H1 (cell line): Measurements from ENCODE around the gene COL12A1. TPM values are rescaled to one million over a fixed set of nuclear protein-coding genes. Genes with fewer than 3 reads are reported as not detected.

Experiments
- CTCF ChIA-PET: fragments of 300-600 bp; sonication (Branson Sonifier 250); formaldehyde crosslinking; loops from one replicate; lab custom pipeline; 2021; ENCODE audit not compliant: partially characterized antibody; lab: Charles Lee
- POLR2A ChIA-PET: fragments of 300-600 bp; sonication (Branson Sonifier 250); formaldehyde crosslinking; loops from one replicate; lab custom pipeline; 2021; ENCODE audit warnings: inconsistent platforms; ENCODE audit not compliant: partially characterized antibody; lab: Charles Lee
- DNase-seq, 2 experiments: peaks; one replicate each; pipeline versions ENCODE4 v3.0.0 to v3.0.0-alpha.2; 2010 to 2022; ENCODE audit warnings: low spot score in 2 of 2, low read depth in 1 of 2, mixed read lengths in 1 of 2
- FAIRE-seq: peaks from 2 replicates; lab custom pipeline; 2011; peaks lifted over from hg19 to GRCh38; lab: Jason Lieb, UNC
- H2AFZ ChIP-seq: 2 replicates; pipeline ENCODE4 v1.8.1; 2012; ENCODE audit warnings: low read length, inconsistent platforms
- H2AK5ac ChIP-seq: 2 replicates; pipeline ENCODE4 v1.6.1; 2013; ENCODE audit warnings: low read depth, low read length
- H2BK120ac ChIP-seq: replicated peaks from 2 replicates; pipeline ENCODE3; 2013; ENCODE audit warnings: low read depth, low read length, inconsistent platforms
- H2BK12ac ChIP-seq: 2 replicates; pipeline ENCODE4 v1.6.1; 2013; ENCODE audit warnings: low read depth, low read length
- H2BK15ac ChIP-seq: 2 replicates; pipeline ENCODE4 v1.6.1; 2013; ENCODE audit warnings: low read length
- H2BK20ac ChIP-seq: 2 replicates; pipeline ENCODE4 v1.6.1; 2013; ENCODE audit warnings: low read length
- H2BK5ac ChIP-seq: 2 replicates; pipeline ENCODE4 v1.6.1; 2013; ENCODE audit warnings: low read depth, low read length
- H3K14ac ChIP-seq: 2 replicates; pipeline ENCODE4 v1.6.1; 2013; ENCODE audit warnings: inconsistent platforms; ENCODE audit not compliant: insufficient read length
- H3K18ac ChIP-seq: 2 replicates; pipeline ENCODE4 v1.6.1; 2013; ENCODE audit warnings: low read length; ENCODE audit errors: extremely low read depth
- H3K23ac ChIP-seq: 2 replicates; pipeline ENCODE4 v1.6.1; 2013; ENCODE audit warnings: inconsistent platforms; ENCODE audit not compliant: insufficient read length
- H3K23me2 ChIP-seq: 2 replicates; pipeline ENCODE4 v1.6.1; 2013; ENCODE audit warnings: low read depth, low read length
- H3K27ac ChIP-seq: 2 replicates; pipeline ENCODE4 v1.6.1; 2011; ENCODE audit warnings: low read depth, low read length, inconsistent platforms
- H3K27me3 ChIP-seq, 4 experiments: replicated peaks in 1 of 4; 1 replicate in 1 of 4; 2 replicates in 3 of 4; pipeline versions ENCODE4 v1.6.1 to v1.8.1; 2011 to 2013; ENCODE audit warnings: low read length in 3 of 4, mild to moderate bottlenecking in 3 of 4, inconsistent platforms in 2 of 4, mixed read lengths in 2 of 4, moderate library complexity in 1 of 4; ENCODE audit not compliant: control insufficient read depth in 3 of 4, insufficient read depth in 3 of 4; ENCODE audit errors: extremely low read depth in 1 of 4
- H3K36me3 ChIP-seq, 4 experiments: 2 replicates each; pipeline versions ENCODE4 v1.6.1 to v1.8.1; 2011 to 2013; ENCODE audit warnings: mild to moderate bottlenecking in 4 of 4, low read length in 3 of 4, moderate library complexity in 2 of 4, control low read depth in 1 of 4, inconsistent platforms in 1 of 4; ENCODE audit not compliant: insufficient read depth in 4 of 4, control insufficient read depth in 2 of 4
- H3K4ac ChIP-seq: replicated peaks from 2 replicates; pipeline ENCODE3; 2013; ENCODE audit warnings: low read length, low read depth, mixed read lengths, inconsistent platforms; ENCODE audit not compliant: insufficient read length
- H3K4me1 ChIP-seq, 4 experiments: replicated peaks in 1 of 4; 1 replicate in 1 of 4; 2 replicates in 3 of 4; pipeline versions ENCODE4 v1.6.1 to v1.8.1; 2011 to 2013; ENCODE audit warnings: low read length in 3 of 4, inconsistent platforms in 2 of 4, mixed read lengths in 1 of 4; ENCODE audit not compliant: insufficient read depth in 4 of 4, control insufficient read depth in 3 of 4
- H3K4me2 ChIP-seq, 2 experiments: 2 replicates each; pipeline versions ENCODE4 v1.6.1 to v1.8.1; 2011 to 2013; ENCODE audit warnings: low read depth in 2 of 2, low read length in 2 of 2, control low read depth in 1 of 2, inconsistent platforms in 1 of 2, mild to moderate bottlenecking in 1 of 2; ENCODE audit not compliant: insufficient read depth in 1 of 2
- H3K4me3 ChIP-seq, 4 experiments: fragments of 200-600, 300-600 bp in 1 of 4; sonication (generic), shearing (Covaris generic), sonication (Bioruptor Twin) in 1 of 4; 2 replicates each; pipeline versions ENCODE4 v1.5.1 to v1.8.1; 2011 to 2016; ENCODE audit warnings: low read length in 4 of 4, low read depth in 3 of 4, control low read depth in 2 of 4, inconsistent platforms in 2 of 4, mild to moderate bottlenecking in 2 of 4, mixed read lengths in 1 of 4, moderate library complexity in 1 of 4; ENCODE audit not compliant: insufficient read depth in 2 of 4; ENCODE audit errors: extremely low read depth in 1 of 4
- H3K56ac ChIP-seq: replicated peaks from 2 replicates; pipeline ENCODE3; 2013; ENCODE audit warnings: low read depth, mild to moderate bottlenecking, mixed read lengths, low read length, inconsistent platforms; ENCODE audit not compliant: insufficient read length
- H3K79me1 ChIP-seq: 2 replicates; pipeline ENCODE4 v1.6.1; 2013; ENCODE audit warnings: low read depth, low read length, control low read depth
- H3K79me2 ChIP-seq, 2 experiments: 2 replicates each; pipeline versions ENCODE4 v1.6.1 to v1.8.1; 2012 to 2013; ENCODE audit warnings: low read length in 2 of 2, mild to moderate bottlenecking in 2 of 2, inconsistent platforms in 1 of 2; ENCODE audit not compliant: insufficient read depth in 2 of 2, control insufficient read depth in 1 of 2
- H3K9ac ChIP-seq, 4 experiments: replicated peaks in 1 of 4; 1 replicate in 1 of 4; 2 replicates in 3 of 4; pipeline versions ENCODE4 v1.6.1 to v1.8.1; 2011 to 2013; ENCODE audit warnings: low read depth in 3 of 4, low read length in 3 of 4, control low read depth in 2 of 4, mild to moderate bottlenecking in 2 of 4, moderate library complexity in 2 of 4, inconsistent platforms in 1 of 4; ENCODE audit errors: extremely low read depth in 1 of 4
- H3K9me3 ChIP-seq, 2 experiments: 2 replicates each; pipeline versions ENCODE4 v1.6.1 to v1.8.1; 2012 to 2013; ENCODE audit warnings: mild to moderate bottlenecking in 2 of 2, moderate library complexity in 2 of 2, control low read depth in 1 of 2, inconsistent platforms in 1 of 2, low read depth in 1 of 2, low read length in 1 of 2, mixed read lengths in 1 of 2; ENCODE audit not compliant: insufficient read depth in 2 of 2
- H4K20me1 ChIP-seq, 2 experiments: replicated peaks in 1 of 2; 2 replicates each; pipeline versions ENCODE3 to v1.8.1; 2011 to 2013; ENCODE audit warnings: inconsistent platforms in 2 of 2, low read length in 2 of 2, mild to moderate bottlenecking in 1 of 2; ENCODE audit not compliant: insufficient read depth in 2 of 2, control insufficient read depth in 1 of 2
- H4K5ac ChIP-seq: 2 replicates; pipeline ENCODE4 v1.6.1; 2013; ENCODE audit warnings: low read length, low read depth, mixed read lengths, inconsistent platforms; ENCODE audit not compliant: insufficient read length
- H4K8ac ChIP-seq: 2 replicates; pipeline ENCODE4 v1.8.0; 2013; ENCODE audit warnings: mild to moderate bottlenecking, moderate library complexity, low read length, inconsistent platforms; ENCODE audit not compliant: insufficient read depth; ENCODE audit errors: extremely low read depth
- H4K91ac ChIP-seq: replicated peaks from 2 replicates; pipeline ENCODE3; 2013; ENCODE audit warnings: low read length, mixed read lengths, inconsistent platforms; ENCODE audit not compliant: insufficient read length
- BACH1 ChIP-seq: IDR thresholded peaks from 2 replicates; pipeline ENCODE4 v1.6.1; 2012; ENCODE audit warnings: low read length, improper control_type of control experiment
- HDAC6 ChIP-seq: IDR thresholded peaks from one replicate; pipeline ENCODE4 v1.7.1; 2012; ENCODE audit warnings: low read depth, mild to moderate bottlenecking, inconsistent platforms, low read length, moderate library complexity
- KDM1A ChIP-seq: fragments of 200-600, 300-600 bp; sonication (generic); IDR thresholded peaks from 2 replicates; pipeline ENCODE4 v1.7.1; 2016; ENCODE audit warnings: mild to moderate bottlenecking, low read length, borderline replicate concordance
- KDM4A ChIP-seq: IDR thresholded peaks from one replicate; pipeline ENCODE4 v1.7.1; 2012; ENCODE audit warnings: low read depth, mild to moderate bottlenecking, moderate library complexity, low read length, inconsistent platforms; ENCODE audit not compliant: severe bottlenecking
- NRF1 ChIP-seq: IDR thresholded peaks from 2 replicates; pipeline ENCODE4 v1.6.1; 2011; ENCODE audit warnings: mild to moderate bottlenecking, low read depth, low read length, improper control_type of control experiment
- RNF2 ChIP-seq: fragments of 200-900, 300-1000 bp; sonication (generic); IDR thresholded peaks from 2 replicates; pipeline ENCODE4 v1.7.1; 2016; ENCODE audit warnings: borderline replicate concordance, low read depth, mild to moderate bottlenecking, antibody characterized with exemption, low read length; ENCODE audit not compliant: poor library complexity, severe bottlenecking; ENCODE audit errors: missing control alignments
- TAF7 ChIP-seq: optimal IDR thresholded peaks from 2 replicates; pipeline ENCODE3; 2011; ENCODE audit warnings: low read depth, mild to moderate bottlenecking, inconsistent platforms, low read length, moderate library complexity, borderline replicate concordance
- TEAD4 ChIP-seq: IDR thresholded peaks from 2 replicates; pipeline ENCODE4 v1.6.1; 2012; ENCODE audit warnings: low read depth, low read length, inconsistent platforms, mixed read lengths
- YY1 ChIP-seq: IDR thresholded peaks from 2 replicates; pipeline ENCODE4 v1.6.1; 2011; ENCODE audit warnings: low read depth, mild to moderate bottlenecking, low read length
- WGBS, 2 experiments: shearing (Covaris generic) in 1 of 2; methylation state at CpG; one replicate each; pipeline versions ENCODE4 v1.1.6 to v1.1.7; 2013 to 2015; ENCODE audit warnings: low lambda C conversion rate in 2 of 2, mixed read lengths in 2 of 2, inconsistent platforms in 1 of 2, low coverage in 1 of 2, missing lambda C conversion rate in 1 of 2; ENCODE audit not compliant: insufficient replicate concordance in 2 of 2, insufficient coverage in 1 of 2, insufficient read length in 1 of 2; ENCODE audit errors: extremely low coverage in 1 of 2, missing lambda C conversion rate in 1 of 2; 5-methylcytosine and 5-hydroxymethylcytosine counted together
- polyA plus RNA-seq, 7 experiments: library from polyadenylated mRNA; depleted of rRNA in 3 of 7; stranded (reverse) in 5 of 7; unstranded in 2 of 7; fragments of >200 nt in 5 of 7; fragments of 200-250 nt in 2 of 7; gene quantifications; 1 replicate in 5 of 7; 2 replicates in 1 of 7; 4 replicates in 1 of 7; pipeline versions ENCODE4 v1.2.1 to v1.2.3, GENCODE V29; 2011 to 2013; ENCODE audit warnings: missing spikeins in 2 of 7, mixed read lengths in 2 of 7
- total RNA-seq: library from RNA; stranded (reverse); fragmentation: NEBNext Ultra II Directional; extraction: Animal tissue kit (Norgen Biotek cat#: 25700); gene quantifications from 2 replicates; pipeline ENCODE4 v1.2.1, GENCODE V29; 2021
- TF ChIP-seq, protein P1 (sequence below), 3 experiments: IDR thresholded peaks; 1 replicate in 2 of 3; 2 replicates in 1 of 3; pipeline versions ENCODE4 v1.5.1 to v1.6.1; 2011; ENCODE audit warnings: low read length in 3 of 3, mild to moderate bottlenecking in 3 of 3, inconsistent platforms in 2 of 3, low read depth in 1 of 3, moderate library complexity in 1 of 3; ENCODE audit not compliant: insufficient read depth in 1 of 3; ENCODE audit errors: control extremely low read depth in 1 of 3

COL12A1 gene
- total and polyA plus RNA-seq, 2 of the 8 experiments (the other 6 are each of a cell fraction or from before 2014, with no cell fraction given): 1.4 to 4.7 TPM

DNA sequence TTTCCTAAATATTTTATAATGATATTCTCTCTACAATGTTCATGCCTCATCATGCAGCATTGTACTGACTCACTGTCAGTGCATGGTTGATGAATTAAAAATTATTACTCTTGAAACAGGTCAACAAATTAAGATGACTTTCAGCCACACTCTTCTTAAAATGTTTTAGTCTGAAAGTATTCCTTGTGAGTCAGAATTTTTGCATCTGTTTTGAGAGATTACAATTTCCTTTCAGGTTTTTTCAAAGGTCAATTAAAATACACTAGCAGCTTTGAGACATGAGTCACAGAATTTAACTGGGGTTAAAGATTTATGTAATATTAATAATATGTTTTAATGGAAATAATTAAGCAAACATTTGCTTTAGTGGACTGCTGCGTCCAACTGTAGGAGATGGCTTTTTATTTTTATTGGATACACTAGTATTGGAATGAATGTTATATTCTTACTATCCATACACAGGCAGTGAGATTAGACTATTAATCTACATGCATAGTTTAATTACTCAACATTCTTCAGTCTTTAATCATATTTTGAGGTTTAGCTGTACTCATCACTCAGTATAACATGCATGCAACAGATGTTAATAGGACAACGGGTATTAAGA is 9.7 kb downstream of the COL12A1 start:
- H3K36me3 ChIP-seq: no peaks in the 10 kb centered on the region
- no peaks in the 10 kb centered on the region for H3K79me2 ChIP-seq
- no peak overlapping the region for H2BK12ac ChIP-seq
- no peak overlapping the region for H3K27ac ChIP-seq
- no peaks in the 10 kb centered on the region for H3K79me1 ChIP-seq
- H3K23ac ChIP-seq: no peak overlapping the region
- H3K4me2 ChIP-seq: no peak overlapping the region
- H2BK15ac ChIP-seq: no peak overlapping the region
- DNase-seq: no peak
- 45% methylated on average over 2 of the region's 2 CpGs; no CpG with 5 or more reads in 1 of the 2 experiments for WGBS, 2 experiments
- no peak overlapping the region for H3K4me3 ChIP-seq
- H4K20me1 ChIP-seq: no peaks in the 10 kb centered on the region
- H3K18ac ChIP-seq: no peak overlapping the region
- H3K9me3 ChIP-seq: no peaks in the 10 kb centered on the region
- no peak overlapping the region for H4K8ac ChIP-seq
- H4K5ac ChIP-seq: no peak overlapping the region
- no peak overlapping the region for H2AFZ ChIP-seq
- H3K9ac ChIP-seq: no peak overlapping the region
- no peak overlapping the region for H2BK120ac ChIP-seq
- peaks cover 0 to 3% (median under 1%) of the 10 kb centered on the region in 4 experiments; a peak in 2 of 7 replicates for H3K27me3 ChIP-seq
- FAIRE-seq: no peak
- H3K23me2 ChIP-seq: no peaks in the 10 kb centered on the region
- no peak overlapping the region for H2BK5ac ChIP-seq
- TF ChIP-seq KDM4A (no peak), HDAC6 (no peak), RNF2 (no peak), TEAD4 (no peak), TAF7 (no peak), YY1 (no peak), KDM1A (no peak), NRF1 (no peak), BACH1 (no peak)
- TF ChIP-seq, protein P1, sequence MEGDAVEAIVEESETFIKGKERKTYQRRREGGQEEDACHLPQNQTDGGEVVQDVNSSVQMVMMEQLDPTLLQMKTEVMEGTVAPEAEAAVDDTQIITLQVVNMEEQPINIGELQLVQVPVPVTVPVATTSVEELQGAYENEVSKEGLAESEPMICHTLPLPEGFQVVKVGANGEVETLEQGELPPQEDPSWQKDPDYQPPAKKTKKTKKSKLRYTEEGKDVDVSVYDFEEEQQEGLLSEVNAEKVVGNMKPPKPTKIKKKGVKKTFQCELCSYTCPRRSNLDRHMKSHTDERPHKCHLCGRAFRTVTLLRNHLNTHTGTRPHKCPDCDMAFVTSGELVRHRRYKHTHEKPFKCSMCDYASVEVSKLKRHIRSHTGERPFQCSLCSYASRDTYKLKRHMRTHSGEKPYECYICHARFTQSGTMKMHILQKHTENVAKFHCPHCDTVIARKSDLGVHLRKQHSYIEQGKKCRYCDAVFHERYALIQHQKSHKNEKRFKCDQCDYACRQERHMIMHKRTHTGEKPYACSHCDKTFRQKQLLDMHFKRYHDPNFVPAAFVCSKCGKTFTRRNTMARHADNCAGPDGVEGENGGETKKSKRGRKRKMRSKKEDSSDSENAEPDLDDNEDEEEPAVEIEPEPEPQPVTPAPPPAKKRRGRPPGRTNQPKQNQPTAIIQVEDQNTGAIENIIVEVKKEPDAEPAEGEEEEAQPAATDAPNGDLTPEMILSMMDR (IDR thresholded peaks at IDR 0.05; ENCODE audit: control extremely low read depth in 1 of 3, insufficient read depth in 1 of 3, low read depth in 1 of 3, low read length in 3 of 3): no peak
- H4K91ac ChIP-seq: no peak overlapping the region
- POLR2A ChIA-PET: no interaction called here
- H2BK20ac ChIP-seq: no peak overlapping the region
- no peak overlapping the region for H2AK5ac ChIP-seq
- CTCF ChIA-PET: no interaction called here
- H3K4ac ChIP-seq: no peak overlapping the region
- no peak overlapping the region for H3K56ac ChIP-seq
- H3K14ac ChIP-seq: no peak overlapping the region
- no peaks in the 10 kb centered on the region for H3K4me1 ChIP-seq
